Measurements from ENCODE around the gene KCNJ1.
A peak's percentile ranks its signal among the peaks of the same experiment; 100 is the strongest.

KCNJ1 gene

GRCh38 chr11:128848815-128849455 is 18.2 kb downstream of the KCNJ1 start:
- Histone ChIP-seq H3K27me3 (ENCODE audit: insufficient read depth, low read depth) (no peaks in the 10 kb centered on the region), H3K27ac (no peak overlapping the region), H3K4me3 (IDR thresholded peaks at IDR 0.05; ENCODE audit: insufficient read depth, low read depth, low read length) (no peak overlapping the region), H3K79me2 (ENCODE audit: insufficient read depth, low read depth) (no peaks in the 10 kb centered on the region), H3K4me2 (no peak overlapping the region), H3K4me1 (ENCODE audit: low read depth, poor library complexity, severe bottlenecking) (no peaks in the 10 kb centered on the region), H3K36me3 (ENCODE audit: insufficient read depth) (no peaks in the 10 kb centered on the region), H2AFZ (ENCODE audit: low read depth) (no peak overlapping the region), H4K20me1 (ENCODE audit: insufficient read depth) (no peaks in the 10 kb centered on the region), H3K9ac (no peak overlapping the region)
- peak; percentile 74 for TF ChIP-seq CTCF (conservative IDR thresholded peaks at IDR 0.05; ENCODE audit: low read depth, low read length)

GRCh38 chr11:128846985-128847384 is 20.1 kb downstream of the KCNJ1 start:
- H3K9ac ChIP-seq: no peak overlapping the region
- H3K4me3 ChIP-seq (IDR thresholded peaks at IDR 0.05; ENCODE audit: insufficient read depth, low read depth, low read length): no peak overlapping the region
- H3K27me3 ChIP-seq (ENCODE audit: insufficient read depth, low read depth): no peaks in the 10 kb centered on the region
- H3K27ac ChIP-seq: no peak overlapping the region
- no peak overlapping the region for H2AFZ ChIP-seq (ENCODE audit: low read depth)
- TF ChIP-seq CTCF (conservative IDR thresholded peaks at IDR 0.05; ENCODE audit: low read depth, low read length): no peak
- H3K36me3 ChIP-seq (ENCODE audit: insufficient read depth): no peaks in the 10 kb centered on the region
- H4K20me1 ChIP-seq (ENCODE audit: insufficient read depth): no peaks in the 10 kb centered on the region
- no peaks in the 10 kb centered on the region for H3K79me2 ChIP-seq (ENCODE audit: insufficient read depth, low read depth)
- H3K4me1 ChIP-seq (ENCODE audit: low read depth, poor library complexity, severe bottlenecking): no peaks in the 10 kb centered on the region
- no peak overlapping the region for H3K4me2 ChIP-seq

GRCh38 chr11:128845334-128845780 is 21.7 kb downstream of the KCNJ1 start:
- Histone ChIP-seq H3K4me1 (ENCODE audit: low read depth, poor library complexity, severe bottlenecking) (no peaks in the 10 kb centered on the region), H2AFZ (ENCODE audit: low read depth) (no peak overlapping the region), H3K27me3 (ENCODE audit: insufficient read depth, low read depth) (no peaks in the 10 kb centered on the region)

GRCh38 chr11:128843198-128843785 is 23.8 kb downstream of the KCNJ1 start:
- Histone ChIP-seq H2AFZ (ENCODE audit: low read depth) (no peak overlapping the region), H4K20me1 (ENCODE audit: insufficient read depth) (no peaks in the 10 kb centered on the region), H3K79me2 (ENCODE audit: insufficient read depth, low read depth) (no peaks in the 10 kb centered on the region), H3K36me3 (ENCODE audit: insufficient read depth) (no peaks in the 10 kb centered on the region), H3K9ac (no peak overlapping the region), H3K27me3 (ENCODE audit: insufficient read depth, low read depth) (no peaks in the 10 kb centered on the region), H3K4me3 (IDR thresholded peaks at IDR 0.05; ENCODE audit: insufficient read depth, low read depth, low read length) (no peak overlapping the region), H3K4me2 (no peak overlapping the region), H3K4me1 (ENCODE audit: low read depth, poor library complexity, severe bottlenecking) (no peaks in the 10 kb centered on the region), H3K27ac (no peak overlapping the region)
- no peak for TF ChIP-seq CTCF (conservative IDR thresholded peaks at IDR 0.05; ENCODE audit: low read depth, low read length)

More at GRCh38 chr11:128845334-128845780, 21.7 kb downstream of the KCNJ1 start:
- no peak for TF ChIP-seq CTCF (conservative IDR thresholded peaks at IDR 0.05; ENCODE audit: low read depth, low read length)
- Histone ChIP-seq H3K36me3 (ENCODE audit: insufficient read depth) (no peaks in the 10 kb centered on the region), H3K9ac (no peak overlapping the region), H3K79me2 (ENCODE audit: insufficient read depth, low read depth) (no peaks in the 10 kb centered on the region), H3K27ac (no peak overlapping the region), H3K4me3 (IDR thresholded peaks at IDR 0.05; ENCODE audit: insufficient read depth, low read depth, low read length) (no peak overlapping the region), H3K4me2 (no peak overlapping the region), H4K20me1 (ENCODE audit: insufficient read depth) (no peaks in the 10 kb centered on the region)
